Cardiac septum (tissue), 1 donor: Measurements from ENCODE around the gene MEIOB. TPM values are rescaled to one million over a fixed set of nuclear protein-coding genes. Genes with fewer than 3 reads are reported as not detected.

Experiments used
- DNase-seq: peaks from one replicate; pipeline ENCODE4 v3.0.0-alpha.2; 2020; ENCODE audit warnings: low spot score
- intact Hi-C: fragments of 100-400 bp; cut with DNase I; formaldehyde crosslinking; loops from one replicate; pipeline ENCODE4 v1.14.0; 2022
- total RNA-seq: library from RNA; stranded (reverse); fragmentation: NEBNext Ultra II Directional; extraction: Animal tissue kit (Norgen Biotek cat#: 25700); gene quantifications from one replicate; pipeline ENCODE4 v1.2.1, GENCODE V29; 2021
- donor health status: DM: no; HTN: no; CAD: no.

MEIOB gene
- total RNA-seq, 1 donor from 2014 or later: not detected

DNA sequence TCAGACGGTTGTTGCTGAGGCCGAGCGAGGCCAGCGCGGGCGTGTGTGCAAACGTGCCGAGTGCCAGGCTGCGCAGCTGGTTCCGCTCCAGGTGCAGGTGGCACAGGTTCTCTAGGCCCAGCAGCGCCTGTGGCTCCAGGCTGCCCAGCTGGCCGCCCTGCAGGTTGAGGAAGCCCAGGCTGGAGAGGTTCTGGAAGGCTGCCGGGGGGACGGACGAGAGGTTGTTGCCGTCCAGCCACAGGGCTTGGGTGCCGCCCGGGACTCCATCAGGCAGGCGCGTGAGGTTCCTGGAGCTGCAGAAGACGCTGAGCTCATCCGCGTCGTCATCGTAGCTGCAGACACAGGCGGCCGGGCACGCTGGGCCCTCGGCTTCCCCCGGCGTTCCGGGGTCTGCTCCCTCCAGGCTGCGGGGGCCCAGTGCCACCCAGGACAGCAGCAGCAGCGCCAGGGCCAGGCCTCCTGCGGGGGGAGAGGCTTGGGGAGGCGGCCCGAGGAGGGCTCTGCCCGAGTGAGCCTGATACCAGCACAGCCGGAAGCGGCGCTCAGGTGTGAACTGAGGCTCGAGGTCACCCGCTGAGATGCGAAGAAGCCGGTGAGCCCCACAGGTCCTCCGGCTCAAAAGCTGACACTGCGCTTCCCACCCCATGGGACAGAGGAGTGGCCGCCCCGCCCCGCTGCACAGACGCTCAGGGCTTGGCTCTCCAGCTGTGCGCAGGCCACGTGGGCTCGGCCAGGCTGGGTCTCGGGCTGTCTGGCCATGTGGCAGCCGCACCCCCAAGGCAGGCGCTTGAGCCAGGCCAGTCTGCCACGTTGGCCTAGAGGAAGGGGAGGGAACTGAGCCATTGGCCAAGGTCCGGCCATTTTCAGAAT is 79.8 kb downstream of the MEIOB start:
- intact Hi-C loops: no loop called here
- DNase-seq: no peak

DNA sequence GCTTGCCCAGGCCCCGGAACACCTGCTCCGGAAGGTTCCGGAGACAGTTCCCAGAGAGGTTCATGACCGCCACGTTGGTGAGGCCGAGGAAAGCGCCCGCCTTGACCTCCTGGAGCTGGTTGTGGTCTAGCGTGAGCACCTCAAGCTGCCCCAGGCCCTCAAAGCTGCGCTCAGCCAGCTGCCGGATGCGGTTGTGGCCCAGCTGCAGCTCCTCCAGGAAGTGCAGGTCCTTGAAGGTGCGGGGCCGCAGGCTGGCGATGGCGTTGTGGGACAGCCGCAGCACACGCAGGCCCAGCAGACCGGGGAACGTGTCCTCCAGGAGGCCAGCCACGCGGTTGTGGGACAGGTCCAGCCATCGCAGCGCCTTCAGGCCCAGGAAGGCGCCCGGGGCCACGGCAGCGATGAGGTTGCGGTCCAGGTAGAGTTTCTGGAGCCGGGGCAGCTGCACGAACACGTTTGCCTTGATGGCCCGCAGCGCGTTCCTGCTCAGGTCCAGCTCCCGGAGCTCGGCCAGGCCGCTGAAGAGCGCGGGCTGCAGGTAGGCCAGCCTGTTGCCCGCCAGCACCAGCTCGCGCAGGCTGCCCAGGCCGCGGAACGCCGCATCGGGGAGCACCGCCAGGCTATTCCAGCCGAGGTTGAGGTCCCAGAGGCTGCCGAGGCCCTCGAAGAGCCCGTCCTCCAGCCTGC is 80.6 kb downstream of the MEIOB start:
- DNase-seq: no peak

DNA sequence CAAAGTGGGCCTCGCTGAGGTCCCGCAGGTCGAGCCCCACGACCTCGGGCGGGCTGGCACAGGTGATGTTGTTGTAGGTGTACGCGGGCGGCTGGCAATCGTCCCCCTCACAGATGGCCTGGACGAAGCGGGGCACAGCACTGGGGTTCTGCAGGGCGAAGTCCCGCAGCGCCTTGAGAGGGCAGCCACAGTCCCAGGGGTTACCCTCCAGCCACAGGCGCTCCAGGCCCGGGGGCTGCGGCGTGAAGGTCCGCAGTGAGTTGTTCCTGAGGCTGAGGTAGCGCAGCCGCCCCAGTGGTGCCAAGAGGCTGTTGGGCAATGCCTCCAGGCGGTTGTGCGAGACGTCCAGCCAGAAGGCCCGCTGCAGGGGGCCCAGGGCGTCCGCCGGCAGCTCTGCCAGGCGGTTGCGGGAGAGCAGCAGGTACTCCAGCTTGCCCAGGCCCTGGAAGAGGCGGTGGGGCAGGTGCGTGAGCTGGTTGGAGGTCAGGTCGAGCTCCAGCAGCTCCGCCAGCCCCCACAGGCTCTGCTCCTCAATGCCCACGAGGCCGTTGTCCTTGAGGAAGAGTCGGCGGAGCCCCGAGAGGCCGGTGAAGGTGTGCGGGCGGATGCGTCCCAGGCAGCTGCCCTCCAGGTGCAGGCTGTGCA is 81.2 kb downstream of the MEIOB start:
- intact Hi-C loops: no loop called here

More for the DNA sequence above, 80.6 kb downstream of the MEIOB start:
- intact Hi-C loops: no loop called here

DNA sequence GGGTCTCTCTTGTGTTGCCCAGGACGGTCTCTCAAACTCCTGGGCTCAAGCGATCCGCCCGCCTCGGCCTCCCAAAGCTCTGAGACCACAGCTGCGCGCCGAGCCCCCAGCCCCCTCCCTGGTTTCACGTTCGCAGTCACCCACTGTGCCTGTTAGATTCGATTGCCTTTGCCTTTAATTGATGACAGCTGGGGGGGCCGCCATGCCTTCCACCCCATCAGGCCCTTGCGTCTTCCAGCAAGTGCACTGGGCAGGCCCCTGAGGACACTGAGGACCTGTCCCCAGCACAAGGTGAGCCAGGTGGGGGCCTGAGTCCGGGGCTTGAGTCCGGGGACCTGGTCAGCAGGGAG is 81.7 kb downstream of the MEIOB start:
- intact Hi-C loops: no loop called here
- no peak for DNase-seq

More for the DNA sequence above, 81.2 kb downstream of the MEIOB start:
- no peak for DNase-seq

DNA sequence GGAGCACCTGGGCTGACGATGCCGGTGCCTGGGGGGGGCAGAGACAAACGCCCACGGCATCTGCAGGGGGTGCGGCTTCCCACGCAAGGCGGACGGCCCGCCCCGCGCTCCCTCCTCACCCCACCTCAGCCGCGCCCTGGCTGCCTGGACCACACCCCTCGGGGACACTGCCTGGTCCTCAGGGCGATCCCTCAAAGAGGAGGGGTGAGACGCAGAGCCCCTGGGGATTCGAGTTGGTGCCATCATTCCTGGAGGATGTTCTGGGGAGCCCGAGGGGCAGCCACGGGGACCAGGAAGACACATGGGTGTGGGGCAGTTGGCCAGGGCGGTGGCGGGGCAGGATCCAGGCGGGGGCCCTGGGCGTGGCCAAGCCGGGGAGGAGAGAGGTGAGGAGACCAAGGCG is 82.3 kb downstream of the MEIOB start:
- intact Hi-C loops: loop anchor here (5.0 kb wide), 1 partner anchor 33 kb away; no protein-coding TSS in a partner anchor
- no peak for DNase-seq

DNA sequence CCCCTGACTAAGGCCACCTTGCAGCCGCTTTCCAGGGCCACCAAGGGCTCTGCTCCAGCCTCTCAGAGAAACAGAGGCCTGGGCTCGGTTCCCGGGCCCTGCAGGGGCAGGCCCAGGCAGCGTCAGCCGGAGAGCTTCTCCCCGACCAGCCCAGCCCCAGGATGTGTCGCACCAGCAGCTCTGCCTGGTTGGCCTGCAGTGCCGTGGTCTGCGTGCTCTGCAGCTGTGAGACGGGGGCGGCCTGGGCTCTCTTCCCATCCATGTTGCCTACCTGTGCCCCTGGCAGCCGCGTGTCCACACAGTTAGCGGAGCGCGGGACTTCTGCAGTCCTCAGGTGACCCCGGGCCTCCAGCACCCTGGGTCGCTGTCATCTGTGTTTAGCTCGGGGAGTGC is 83.3 kb downstream of the MEIOB start:
- peak; percentile 75 for DNase-seq
- intact Hi-C loops: loop anchor here (5.0 kb wide), 1 partner anchor 34 kb away; no protein-coding TSS in a partner anchor

DNA sequence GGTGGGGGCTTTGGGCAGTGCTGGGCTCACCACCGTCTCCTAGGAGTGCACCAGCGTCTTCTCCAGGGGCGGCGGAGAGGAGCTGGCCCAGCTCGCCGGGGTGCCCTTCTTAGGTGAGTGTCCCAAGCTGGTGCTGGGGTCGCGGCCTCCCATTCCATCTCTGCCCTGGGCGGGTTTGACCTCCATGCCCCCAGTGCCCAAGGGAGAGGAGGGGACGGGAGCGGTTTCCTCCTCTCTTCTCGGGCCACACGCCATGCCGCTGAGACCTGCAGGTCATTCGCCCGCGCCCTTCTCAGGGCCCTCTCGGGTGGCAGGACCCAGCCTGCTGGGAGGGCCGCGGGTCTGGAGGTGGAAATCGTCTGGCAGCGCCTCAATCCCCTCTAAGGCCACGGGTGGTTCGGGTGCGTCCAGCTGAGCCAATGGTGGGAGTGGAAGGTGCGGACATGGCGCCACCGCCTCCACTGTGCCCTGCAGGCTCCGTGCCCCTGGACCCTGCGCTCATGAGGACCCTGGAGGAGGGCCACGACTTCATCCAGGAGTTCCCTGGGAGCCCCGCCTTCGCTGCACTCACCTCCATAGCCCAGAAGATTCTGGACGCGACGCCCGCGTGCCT is 83.8 kb downstream of the MEIOB start:
- peak; percentile 65 for DNase-seq
- intact Hi-C loops: loop anchor here (5.0 kb wide), 1 partner anchor 34 kb away; no protein-coding TSS in a partner anchor

DNA sequence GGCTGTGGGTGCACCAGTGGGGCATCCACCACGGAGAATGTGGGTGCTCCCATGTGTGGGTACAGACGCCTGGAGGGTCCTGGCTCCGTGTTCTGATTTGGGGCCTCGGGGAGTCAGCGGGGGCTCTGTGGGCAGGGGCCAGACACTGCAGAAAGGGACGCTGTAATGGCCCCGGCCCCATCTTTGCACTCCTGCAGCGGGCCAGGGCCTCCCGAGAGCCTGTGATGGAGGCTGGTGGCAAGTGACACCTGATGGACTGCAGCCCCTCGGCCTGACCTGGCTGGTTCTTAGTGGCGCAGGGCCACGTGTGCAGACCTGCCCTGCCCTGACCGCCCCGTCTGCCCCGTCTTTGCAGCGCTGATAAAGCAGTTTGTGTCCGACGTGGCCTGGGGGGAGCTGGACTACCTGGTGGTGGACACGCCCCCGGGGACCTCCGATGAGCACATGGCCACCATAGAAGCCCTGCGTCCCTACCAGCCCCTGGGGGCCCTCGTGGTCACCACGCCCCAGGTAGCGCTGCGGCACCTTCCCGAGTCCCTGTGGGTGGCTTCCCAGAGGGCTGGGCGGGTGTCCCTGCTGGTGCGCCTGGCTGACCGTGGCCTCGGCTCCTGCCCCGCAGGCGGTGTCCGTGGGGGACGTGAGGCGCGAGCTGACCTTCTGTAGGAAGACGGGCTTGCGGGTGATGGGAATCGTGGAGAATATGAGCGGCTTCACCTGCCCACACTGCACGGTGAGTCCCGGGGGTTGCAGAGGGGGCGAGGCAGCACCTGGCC is 84.5 kb downstream of the MEIOB start:
- intact Hi-C loops: loop anchor here (5.0 kb wide), 1 partner anchor 35 kb away; no protein-coding TSS in a partner anchor
- DNase-seq: peak; percentile 59

DNA sequence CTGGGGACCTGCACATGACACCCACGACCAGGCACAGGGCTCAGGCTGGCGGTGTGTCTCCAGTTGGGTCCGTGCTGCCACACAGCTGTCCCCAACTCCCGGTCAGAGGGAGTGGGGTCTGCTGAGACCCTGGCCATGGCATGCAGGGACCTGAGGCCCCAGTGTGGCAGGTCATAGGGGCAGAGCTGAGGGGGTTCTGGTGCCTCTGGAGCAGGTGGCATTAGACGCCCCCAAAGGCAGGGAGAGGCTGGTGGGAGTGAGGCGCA is 85.0 kb downstream of the MEIOB start:
- intact Hi-C loops: loop anchor here (5.0 kb wide), 1 partner anchor 35 kb away; no protein-coding TSS in a partner anchor
- DNase-seq: no peak

DNA sequence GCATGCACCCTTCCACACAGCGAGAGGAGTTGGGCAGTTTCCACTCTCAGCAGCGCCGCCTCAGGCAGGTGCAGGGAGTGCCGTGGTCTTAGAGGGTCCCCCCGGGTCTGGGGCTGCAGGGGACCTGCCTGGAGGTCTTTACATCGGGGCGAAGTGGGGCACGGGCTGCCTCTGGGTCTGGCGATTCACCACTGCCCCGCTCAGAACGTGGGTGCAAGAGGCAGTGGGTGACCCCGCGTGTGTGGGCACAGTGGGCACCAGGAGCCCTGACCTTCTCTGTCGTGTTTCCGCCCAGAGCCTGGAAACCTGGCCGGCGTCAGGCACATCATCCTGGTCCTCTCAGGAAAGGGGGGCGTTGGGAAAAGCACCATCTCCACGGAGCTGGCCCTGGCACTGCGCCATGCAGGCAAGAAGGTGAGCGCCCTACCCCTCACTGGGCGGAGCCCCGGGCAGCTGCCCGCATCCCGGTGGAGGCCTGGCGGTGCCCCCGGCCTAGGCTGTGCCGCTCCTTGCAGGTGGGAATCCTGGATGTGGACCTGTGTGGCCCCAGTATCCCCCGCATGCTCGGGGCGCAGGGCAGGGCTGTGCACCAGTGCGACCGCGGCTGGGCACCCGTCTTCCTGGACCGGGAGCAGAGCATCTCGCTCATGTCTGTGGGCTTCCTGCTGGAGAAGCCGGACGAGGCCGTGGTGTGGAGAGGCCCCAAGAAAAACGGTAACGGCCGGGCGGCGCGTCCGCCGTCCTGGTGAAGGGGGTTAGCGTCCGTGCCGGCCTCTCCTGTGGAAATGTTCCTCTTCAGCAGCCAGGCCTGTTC is 85.5 kb downstream of the MEIOB start:
- DNase-seq: no peak
- intact Hi-C loops: loop anchor here (5.0 kb wide), 1 partner anchor 36 kb away; no protein-coding TSS in a partner anchor

DNA sequence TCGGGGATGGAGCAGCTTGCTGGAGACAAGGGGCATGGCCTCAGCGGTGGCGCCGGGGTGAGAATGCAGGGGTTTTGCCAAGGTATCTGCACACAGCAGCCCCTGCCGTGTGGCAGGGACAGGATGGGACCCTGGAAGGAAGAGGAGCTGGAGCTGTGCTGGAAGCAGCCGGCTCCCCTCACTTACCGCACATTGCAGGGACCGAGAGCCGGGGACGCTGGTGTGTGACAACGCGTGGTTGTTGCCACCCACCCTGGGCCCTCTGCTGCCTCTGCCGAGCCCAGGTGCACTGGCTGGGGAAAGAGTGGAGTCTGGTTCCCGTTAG is 86.2 kb downstream of the MEIOB start:
- intact Hi-C loops: loop anchor here (5.0 kb wide), 1 partner anchor 36 kb away; no protein-coding TSS in a partner anchor
- DNase-seq: no peak

DNA sequence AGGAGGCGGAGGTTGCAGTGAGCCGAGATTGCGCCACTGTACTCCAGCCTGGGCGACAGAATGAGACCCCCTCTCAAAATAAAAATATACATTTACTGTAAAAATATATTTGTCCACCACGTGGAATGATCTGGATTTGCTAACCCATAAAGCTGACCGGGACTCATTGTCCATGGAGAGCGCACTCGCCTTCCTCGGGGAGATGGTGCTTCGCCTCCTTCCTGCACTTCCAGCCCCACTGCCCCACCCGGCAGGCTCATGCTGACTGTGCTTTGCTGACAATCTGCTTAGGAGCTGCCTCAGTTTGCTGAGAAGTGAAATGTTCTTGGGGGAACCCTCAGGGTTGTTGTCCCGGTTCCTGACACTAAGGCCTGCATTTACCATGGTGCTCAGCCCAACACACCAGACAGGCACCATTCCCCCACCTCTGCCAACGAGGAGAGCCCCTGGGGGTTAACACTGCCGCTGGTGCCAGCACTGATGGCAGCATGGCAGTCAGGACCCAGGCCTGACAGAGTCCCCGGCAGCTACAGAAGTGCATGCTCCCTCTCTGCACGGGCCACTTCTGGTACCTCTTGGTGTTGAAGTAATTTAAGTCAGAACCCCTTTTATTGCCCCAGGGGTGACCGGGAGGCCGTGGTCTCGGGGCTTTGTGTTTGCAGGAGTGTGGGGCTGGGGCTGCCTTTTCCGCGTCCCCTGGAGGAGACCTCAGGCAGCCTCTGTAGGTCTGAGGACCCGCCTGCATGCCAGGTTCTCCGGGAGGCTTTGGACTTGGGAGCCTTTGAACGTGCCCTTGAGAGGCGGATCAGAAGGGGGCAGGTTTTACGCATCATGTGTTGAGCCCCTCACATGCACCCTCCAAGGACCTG is 86.8 kb downstream of the MEIOB start:
- no peak for DNase-seq
- intact Hi-C loops: loop anchor here (5.0 kb wide), 2 partner anchors 37 to 157 kb away; partner anchors contain the start of gene MSRB1

Other genes starting within 250 kb of the MEIOB start
- 26.2 TPM for gene JPT2, start 193.9 kb downstream of the MEIOB start, total RNA-seq
- gene MAPK8IP3, start 166.0 kb downstream of the MEIOB start, total RNA-seq: 71.4 TPM
- 31.7 TPM for gene NME3, start 100.6 kb downstream of the MEIOB start, total RNA-seq
- 14.9 TPM for gene EME2, start 99.4 kb downstream of the MEIOB start, total RNA-seq
- gene MRPS34, start 99.0 kb downstream of the MEIOB start, total RNA-seq: 63.4 TPM
- gene SPSB3, start 89.6 kb downstream of the MEIOB start, total RNA-seq: 24.2 TPM
- 32.3 TPM for gene NUBP2, start 89.2 kb downstream of the MEIOB start, total RNA-seq
- gene IGFALS, start 78.5 kb downstream of the MEIOB start, total RNA-seq: 0.19 TPM
- 166 TPM for gene HAGH, start 45.3 kb downstream of the MEIOB start, total RNA-seq
- 20.5 TPM for gene FAHD1, start 45.0 kb downstream of the MEIOB start, total RNA-seq
- gene HS3ST6, start 46.3 kb upstream of the MEIOB start, total RNA-seq: not detected
- gene MSRB1, start 71.0 kb upstream of the MEIOB start, total RNA-seq: 39.2 TPM
- 202 TPM for gene RPL3L, start 82.5 kb upstream of the MEIOB start, total RNA-seq
- 390 TPM for gene NDUFB10, start 87.4 kb upstream of the MEIOB start, total RNA-seq
- gene RPS2, start 92.7 kb upstream of the MEIOB start, total RNA-seq: 702 TPM
- not detected for gene RNF151, start 94.7 kb upstream of the MEIOB start, total RNA-seq
- 18.3 TPM for gene TBL3, start 99.9 kb upstream of the MEIOB start, total RNA-seq
- not detected for gene NOXO1, start 109.3 kb upstream of the MEIOB start, total RNA-seq
- 25.5 TPM for gene GFER, start 112.0 kb upstream of the MEIOB start, total RNA-seq
- 1.8 TPM for gene SYNGR3, start 117.8 kb upstream of the MEIOB start, total RNA-seq
- 21.9 TPM for gene ZNF598, start 137.7 kb upstream of the MEIOB start, total RNA-seq
- not detected for gene NPW, start 147.6 kb upstream of the MEIOB start, total RNA-seq
- 183 TPM for gene NHERF2, start 154.7 kb upstream of the MEIOB start, total RNA-seq
- gene NTHL1, start 175.7 kb upstream of the MEIOB start, total RNA-seq: 10.4 TPM
- 73.3 TPM for gene TSC2, start 175.8 kb upstream of the MEIOB start, total RNA-seq